ENCODE data around the gene SLC23A2.

- TF ChIP-seq CTCF (IDR thresholded peaks at IDR 0.05) (no peak), POLR2AphosphoS5 (IDR thresholded peaks at IDR 0.05) (peak; percentile 27), POLR2A (IDR thresholded peaks at IDR 0.05) (no peak)
Measured at GRCh38 chr20:4813863-4814695, 187.2 kb downstream of the SLC23A2 start.

Data from prostate gland (tissue), 2 donors.